Activated T-helper 2 cell treated with anti-CD3 and anti-CD28 coated beads, Interferon-gamma antibody, Interleukin-2, Interleukin-4, amounts not matched to agents 10 μg/mL and 5 μg/mL and 100 μg/mL, durations not matched to agents 14 hours and 24 hours and 36 hours (primary cell): ENCODE measurements around the gene TMEM121. TPM values are rescaled to one million over a fixed set of nuclear protein-coding genes. Genes with fewer than 3 reads are reported as not detected.

Source experiments
- DNase-seq: peaks from one replicate; pipeline ENCODE4 v3.0.0; 2021; ENCODE audit warnings: low spot score
- H3K27ac Mint-ChIP-seq: one replicate; pipeline ENCODE4 v1.8.0; 2021; ENCODE audit warnings: mixed read lengths
- H3K27me3 Mint-ChIP-seq: one replicate; pipeline ENCODE4 v1.8.0; 2021; ENCODE audit warnings: low read depth, mixed read lengths
- H3K36me3 Mint-ChIP-seq: one replicate; pipeline ENCODE4 v1.8.0; 2021; ENCODE audit warnings: low read depth, mixed read lengths
- H3K4me1 Mint-ChIP-seq: one replicate; pipeline ENCODE4 v1.8.0; 2021; ENCODE audit warnings: low read depth, mixed read lengths
- H3K4me3 Mint-ChIP-seq: one replicate; pipeline ENCODE4 v1.8.0; 2021; ENCODE audit warnings: low read depth, mild to moderate bottlenecking, moderate library complexity, mixed read lengths
- H3K9me3 Mint-ChIP-seq: one replicate; pipeline ENCODE4 v1.8.0; 2021; ENCODE audit warnings: mixed read lengths
- intact Hi-C: fragments of 100-400 bp; cut with micrococcal nuclease; formaldehyde crosslinking; loops from one replicate; pipeline ENCODE4 v1.15.1; 2023
- total RNA-seq: library from RNA; stranded (reverse); gene quantifications from 2 replicates; pipeline ENCODE4 v1.2.3, GENCODE V29; 2022

TMEM121 gene
- 8.2 and 9.6 TPM in 2 replicates for total RNA-seq

GRCh38 chr14:105525861-105526775, at the start of gene TMEM121:
TMEM121 (plus strand) TSS chr14:105526583; CDS start chr14:105528835, 2,252 bp downstream.
- no peak for DNase-seq
- H3K4me3 Mint-ChIP-seq = peak within 1 kb of the TSS; percentile 71
- peak within 1 kb of the TSS; percentile 38 for H3K27ac Mint-ChIP-seq
- no peaks in the 10 kb centered on the region for H3K9me3 Mint-ChIP-seq
- peaks cover 27% of the 10 kb centered on the region for H3K27me3 Mint-ChIP-seq
- H3K36me3 Mint-ChIP-seq = no peaks in the 10 kb centered on the region
- peaks cover 2% of the 10 kb centered on the region for H3K4me1 Mint-ChIP-seq
- intact Hi-C loops = no loop called here

GRCh38 chr14:105476831-105477659, 49.3 kb upstream of the TMEM121 start:
- H3K9me3 Mint-ChIP-seq = no peaks in the 10 kb centered on the region
- H3K4me3 Mint-ChIP-seq = no peak overlapping the region
- H3K27ac Mint-ChIP-seq = peak overlapping the region; percentile 46
- intact Hi-C loops = no loop called here
- DNase-seq = no peak
- peaks cover 15% of the 10 kb centered on the region for H3K4me1 Mint-ChIP-seq
- peaks cover 5% of the 10 kb centered on the region for H3K36me3 Mint-ChIP-seq
- peaks cover 34% of the 10 kb centered on the region for H3K27me3 Mint-ChIP-seq

GRCh38 chr14:105477660-105478397, 48.6 kb upstream of the TMEM121 start:
- peaks cover 21% of the 10 kb centered on the region for H3K4me1 Mint-ChIP-seq
- H3K9me3 Mint-ChIP-seq = no peaks in the 10 kb centered on the region
- H3K27me3 Mint-ChIP-seq = peaks cover 34% of the 10 kb centered on the region
- H3K27ac Mint-ChIP-seq = no peak overlapping the region
- no peak overlapping the region for H3K4me3 Mint-ChIP-seq
- peaks cover 5% of the 10 kb centered on the region for H3K36me3 Mint-ChIP-seq
- intact Hi-C loops = no loop called here
- no peak for DNase-seq

- no peak for DNase-seq
- Mint-ChIP-seq H3K27ac (no peak overlapping the region), H3K4me1 (peaks cover 21% of the 10 kb centered on the region), H3K27me3 (peaks cover 34% of the 10 kb centered on the region), H3K4me3 (no peak overlapping the region), H3K9me3 (no peaks in the 10 kb centered on the region), H3K36me3 (peaks cover 5% of the 10 kb centered on the region)
- intact Hi-C loops = no loop called here
These were observed 47.8 kb upstream of the TMEM121 start for GRCh38 chr14:105478398-105479251.

GRCh38 chr14:105479431-105480158, 46.8 kb upstream of the TMEM121 start:
- peaks cover 34% of the 10 kb centered on the region for H3K27me3 Mint-ChIP-seq
- no peak overlapping the region for H3K27ac Mint-ChIP-seq
- intact Hi-C loops = loop anchor here (2.0 to 10.0 kb wide), 3 partner anchors 49 to 685 kb away; partner anchors contain the start of gene AKT1
- no peak overlapping the region for H3K4me3 Mint-ChIP-seq
- peaks cover 26% of the 10 kb centered on the region for H3K4me1 Mint-ChIP-seq
- H3K36me3 Mint-ChIP-seq = peaks cover 5% of the 10 kb centered on the region
- DNase-seq = no peak
- H3K9me3 Mint-ChIP-seq = no peaks in the 10 kb centered on the region

- intact Hi-C loops = loop anchor here (2.0 to 10.0 kb wide), 3 partner anchors 49 to 685 kb away; partner anchors contain the start of gene AKT1
These were observed 46.1 kb upstream of the TMEM121 start for GRCh38 chr14:105480199-105480746.

GRCh38 chr14:105480807-105481801, 45.3 kb upstream of the TMEM121 start:
- intact Hi-C loops = loop anchor here (2.0 to 10.0 kb wide), 3 partner anchors 48 to 686 kb away; partner anchors contain the start of gene AKT1
- peaks cover 27% of the 10 kb centered on the region for H3K4me1 Mint-ChIP-seq
- no peaks in the 10 kb centered on the region for H3K9me3 Mint-ChIP-seq

More at GRCh38 chr14:105480199-105480746, 46.1 kb upstream of the TMEM121 start:
- Mint-ChIP-seq H3K27me3 (peaks cover 33% of the 10 kb centered on the region), H3K36me3 (peaks cover 5% of the 10 kb centered on the region), H3K4me3 (no peak overlapping the region), H3K4me1 (peaks cover 27% of the 10 kb centered on the region), H3K27ac (no peak overlapping the region), H3K9me3 (no peaks in the 10 kb centered on the region)
- no peak for DNase-seq

GRCh38 chr14:105481886-105482457, 44.4 kb upstream of the TMEM121 start:
- peaks cover 27% of the 10 kb centered on the region for H3K4me1 Mint-ChIP-seq
- intact Hi-C loops = loop anchor here (1.0 to 10.0 kb wide), 5 partner anchors 9 to 687 kb away; partner anchors contain the start of genes AKT1, GPR132 and TEDC1

More at GRCh38 chr14:105480807-105481801, 45.3 kb upstream of the TMEM121 start:
- peak overlapping the region; percentile 41 for H3K4me3 Mint-ChIP-seq
- H3K27me3 Mint-ChIP-seq = peaks cover 27% of the 10 kb centered on the region
- peaks cover 5% of the 10 kb centered on the region for H3K36me3 Mint-ChIP-seq
- H3K27ac Mint-ChIP-seq = peak overlapping the region; percentile 97
- DNase-seq = peak; percentile 84

GRCh38 chr14:105482486-105483110, 43.8 kb upstream of the TMEM121 start:
- DNase-seq = no peak
- peak overlapping the region; percentile 97 for H3K27ac Mint-ChIP-seq
- intact Hi-C loops = loop anchor here (1.0 to 10.0 kb wide), 3 partner anchors 9 to 688 kb away; partner anchors contain the start of genes AKT1, GPR132 and TEDC1
- H3K4me3 Mint-ChIP-seq = peak overlapping the region; percentile 33
- H3K4me1 Mint-ChIP-seq = peaks cover 24% of the 10 kb centered on the region
- H3K36me3 Mint-ChIP-seq = no peaks in the 10 kb centered on the region
- no peaks in the 10 kb centered on the region for H3K9me3 Mint-ChIP-seq
- H3K27me3 Mint-ChIP-seq = peaks cover 13% of the 10 kb centered on the region

More at GRCh38 chr14:105481886-105482457, 44.4 kb upstream of the TMEM121 start:
- Mint-ChIP-seq H3K36me3 (peaks cover 5% of the 10 kb centered on the region), H3K27ac (peak overlapping the region; percentile 97), H3K4me3 (peak overlapping the region; percentile 60), H3K27me3 (peaks cover 19% of the 10 kb centered on the region), H3K9me3 (no peaks in the 10 kb centered on the region)
- DNase-seq = peak; percentile 93
